Measurements from ENCODE around the gene TLE6. TPM values are rescaled to one million over a fixed set of nuclear protein-coding genes. Genes with fewer than 3 reads are reported as not detected.
A peak's percentile ranks its signal among the peaks of the same experiment; 100 is the strongest.

TLE6 gene
- total and polyA plus RNA-seq, 8 donors, result 0.97 to 8.5 (median 1.3) TPM

GRCh38 chr19:2983351-2984214, 6.2 kb downstream of the TLE6 start:
- peak overlapping the region in 1 of 4 donors; percentile 33 for H3K4me3 ChIP-seq
- peak overlapping the region; percentile 35 to 74 (median 60) for H3K27ac ChIP-seq
- H3K27me3 ChIP-seq, result no peaks in the 10 kb centered on the region
- no peaks in the 10 kb centered on the region for H3K36me3 ChIP-seq
- WGBS, 2 donors, result 16 to 18% methylated on average over 24 of the region's 24 CpGs
- peaks cover 5 to 16% (median 14%) of the 10 kb centered on the region in 3 donors for H3K4me1 ChIP-seq
- DNase-seq, result peak in 4 of 6 donors; percentile 45 to 73 (median 50)
- ATAC-seq, result peak; percentile 46 to 71 (median 61)
- no peak for FAIRE-seq
- H3K9me3 ChIP-seq, result no peaks in the 10 kb centered on the region
- intact Hi-C loops (cut with DNase I), result no loop called here
- TF ChIP-seq CTCF (IDR thresholded peaks at IDR 0.05), result no peak

DNA sequence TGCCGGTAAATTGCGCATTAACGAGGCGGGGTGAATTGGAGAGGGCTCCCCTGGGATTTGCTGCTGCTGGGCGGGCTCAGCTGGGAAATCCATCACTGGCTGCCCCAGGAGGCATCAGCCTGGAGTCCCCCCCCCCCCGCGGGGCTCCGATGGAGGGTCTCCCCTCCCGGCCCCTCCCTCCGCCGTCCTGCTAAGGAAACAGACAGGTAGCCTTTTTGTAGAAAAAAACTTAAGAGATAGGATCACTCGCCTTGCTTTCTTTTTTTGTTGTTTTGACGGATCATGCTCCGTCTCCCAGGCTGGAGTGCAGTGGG, 6.8 kb downstream of the TLE6 start:
- intact Hi-C loops (cut with DNase I), result no loop called here
- no peak for DNase-seq
- H3K9me3 ChIP-seq, result no peaks in the 10 kb centered on the region
- peaks cover 5 to 16% (median 14%) of the 10 kb centered on the region in 3 donors for H3K4me1 ChIP-seq
- 15 to 23% methylated on average over 14 of the region's 14 CpGs for WGBS, 2 donors
- peak overlapping the region in 3 of 4 donors; percentile 55 to 74 (median 66) for H3K27ac ChIP-seq
- H3K4me3 ChIP-seq, result peak overlapping the region in 1 of 4 donors; percentile 33
- ATAC-seq, result no peak
- no peaks in the 10 kb centered on the region for H3K27me3 ChIP-seq
- FAIRE-seq, result no peak
- H3K36me3 ChIP-seq, result no peaks in the 10 kb centered on the region
- TF ChIP-seq CTCF (IDR thresholded peaks at IDR 0.05), result no peak

DNA sequence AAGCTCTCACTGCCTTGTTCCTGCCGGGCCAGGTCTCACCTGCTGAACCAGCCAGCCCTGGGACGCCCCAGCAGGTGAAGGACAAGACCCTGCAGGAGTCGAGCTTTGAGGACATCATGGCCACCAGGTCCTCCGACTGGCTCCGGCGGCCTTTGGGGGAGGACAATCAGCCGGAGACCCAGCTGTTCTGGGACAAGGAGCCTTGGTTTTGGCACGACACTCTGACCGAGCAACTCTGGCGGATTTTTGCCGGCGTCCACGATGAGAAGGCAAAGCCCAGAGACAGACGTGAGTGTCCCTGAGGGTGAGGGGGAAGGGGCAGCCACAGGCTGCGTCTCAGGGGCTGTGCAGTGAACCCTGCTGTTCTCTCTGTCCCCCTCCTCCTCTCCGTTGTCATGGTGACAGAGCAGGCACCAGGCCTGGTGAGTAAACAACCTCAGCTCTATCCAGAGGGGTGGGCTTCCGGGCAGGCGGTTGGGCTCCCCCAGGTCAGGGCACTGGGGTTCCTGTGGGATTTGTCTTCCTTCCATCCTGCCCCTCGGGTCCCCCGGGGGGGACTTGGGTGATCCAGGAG, 9.7 kb downstream of the TLE6 start:
- Histone ChIP-seq H3K4me1 (peaks cover 5 to 16% (median 14%) of the 10 kb centered on the region in 3 donors), H3K27me3 (no peaks in the 10 kb centered on the region), H3K4me3 (no peak overlapping the region), H3K9me3 (no peaks in the 10 kb centered on the region), H3K36me3 (no peaks in the 10 kb centered on the region), H3K27ac (no peak overlapping the region)
- WGBS, 2 donors, result 73 to 75% methylated on average over 20 of the region's 20 CpGs
- ATAC-seq, result no peak
- no peak for DNase-seq
- intact Hi-C loops (cut with DNase I), result no loop called here
- FAIRE-seq, result no peak
- TF ChIP-seq CTCF (IDR thresholded peaks at IDR 0.05), result no peak

- TF ChIP-seq CTCF (IDR thresholded peaks at IDR 0.05), result no peak
- H3K36me3 ChIP-seq, result no peaks in the 10 kb centered on the region
- FAIRE-seq (no peak), DNase-seq (no peak), ATAC-seq (no peak)
- no peak overlapping the region for H3K4me3 ChIP-seq
- 86 to 94% methylated on average over 12 of the region's 12 CpGs for WGBS, 2 donors
- H3K4me1 ChIP-seq, result peaks cover under 1 to 11% (median 9%) of the 10 kb centered on the region in 3 donors
- H3K9me3 ChIP-seq, result no peaks in the 10 kb centered on the region
- H3K27ac ChIP-seq, result no peak overlapping the region
- intact Hi-C loops (cut with DNase I), result no loop called here
- no peaks in the 10 kb centered on the region for H3K27me3 ChIP-seq
These were observed 10.4 kb downstream of the TLE6 start for GRCh38 chr19:2987797-2988196.

DNA sequence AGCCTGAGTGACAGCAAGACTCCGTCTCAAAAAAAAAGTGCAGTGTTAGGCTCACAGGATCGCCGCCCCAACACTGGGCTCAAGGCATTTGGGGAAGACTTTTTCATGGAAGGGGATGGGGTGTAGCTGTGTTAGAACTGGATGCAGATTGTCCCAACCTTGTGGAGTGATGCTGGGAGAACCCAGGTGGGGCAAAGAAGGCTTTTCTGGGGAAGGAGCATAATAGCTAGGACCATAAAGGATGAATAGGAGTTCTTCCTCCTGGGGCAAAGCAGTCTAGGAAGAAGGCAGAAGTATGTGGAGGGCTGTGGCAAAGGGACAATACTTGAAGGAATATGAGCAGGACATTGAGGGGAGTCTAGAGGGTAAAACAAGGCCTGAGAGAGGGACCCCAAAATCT, 11.2 kb downstream of the TLE6 start:
- ATAC-seq (no peak), DNase-seq (no peak), FAIRE-seq (no peak)
- Histone ChIP-seq H3K9me3 (no peaks in the 10 kb centered on the region), H3K4me3 (no peak overlapping the region), H3K4me1 (peaks cover 0 to 4% (median under 1%) of the 10 kb centered on the region in 3 donors), H3K36me3 (no peaks in the 10 kb centered on the region), H3K27me3 (no peaks in the 10 kb centered on the region), H3K27ac (no peak overlapping the region)
- intact Hi-C loops (cut with DNase I), result no loop called here
- WGBS, 2 donors, result 93 to 95% methylated on average over 3 of the region's 3 CpGs
- no peak for TF ChIP-seq CTCF (IDR thresholded peaks at IDR 0.05)
